ENCODE results near the gene PASK. TPM values are rescaled to one million over a fixed set of nuclear protein-coding genes. Genes with fewer than 3 reads are reported as not detected.

Gene PASK
- total RNA-seq, 1 donor from 2014 or later: 15.7 TPM

DNA sequence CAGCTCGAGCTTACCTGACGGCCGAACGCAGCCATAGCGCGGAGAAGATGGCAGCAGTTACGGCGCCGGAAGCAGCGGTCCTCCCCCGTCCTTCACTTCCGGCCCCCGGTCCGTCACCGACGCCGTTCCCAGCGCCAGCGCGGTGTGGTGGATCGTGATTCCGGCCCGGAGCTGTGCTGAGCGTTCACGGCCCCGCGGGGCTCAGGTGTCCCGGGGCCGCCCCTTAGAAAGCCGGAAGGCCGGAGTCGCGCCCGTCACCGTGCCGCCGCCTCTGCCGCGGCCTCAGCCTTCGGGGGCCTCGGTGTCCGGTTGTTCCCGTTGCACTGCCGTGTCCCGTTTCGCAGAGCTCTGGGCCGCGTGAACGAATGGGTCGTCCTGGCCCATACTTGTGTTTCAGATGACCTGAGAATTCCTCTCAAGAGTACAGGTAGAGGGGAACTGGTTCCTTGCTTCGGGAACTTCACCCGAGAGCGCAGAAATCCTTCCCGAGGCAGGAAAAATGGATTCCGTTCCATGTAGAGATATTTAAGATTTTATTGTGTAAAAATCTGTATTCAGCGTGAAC, 47.0 kb downstream of the PASK start, which contains the start of gene MTERF4:
MTERF4 (minus strand) TSS at position 49 of the 565 bp plus-strand sequence; CDS start at position 35, 14 bp downstream.
- peak within 1 kb of the TSS; percentile 88 for H3K4me3 ChIP-seq
- TF ChIP-seq, protein P1, sequence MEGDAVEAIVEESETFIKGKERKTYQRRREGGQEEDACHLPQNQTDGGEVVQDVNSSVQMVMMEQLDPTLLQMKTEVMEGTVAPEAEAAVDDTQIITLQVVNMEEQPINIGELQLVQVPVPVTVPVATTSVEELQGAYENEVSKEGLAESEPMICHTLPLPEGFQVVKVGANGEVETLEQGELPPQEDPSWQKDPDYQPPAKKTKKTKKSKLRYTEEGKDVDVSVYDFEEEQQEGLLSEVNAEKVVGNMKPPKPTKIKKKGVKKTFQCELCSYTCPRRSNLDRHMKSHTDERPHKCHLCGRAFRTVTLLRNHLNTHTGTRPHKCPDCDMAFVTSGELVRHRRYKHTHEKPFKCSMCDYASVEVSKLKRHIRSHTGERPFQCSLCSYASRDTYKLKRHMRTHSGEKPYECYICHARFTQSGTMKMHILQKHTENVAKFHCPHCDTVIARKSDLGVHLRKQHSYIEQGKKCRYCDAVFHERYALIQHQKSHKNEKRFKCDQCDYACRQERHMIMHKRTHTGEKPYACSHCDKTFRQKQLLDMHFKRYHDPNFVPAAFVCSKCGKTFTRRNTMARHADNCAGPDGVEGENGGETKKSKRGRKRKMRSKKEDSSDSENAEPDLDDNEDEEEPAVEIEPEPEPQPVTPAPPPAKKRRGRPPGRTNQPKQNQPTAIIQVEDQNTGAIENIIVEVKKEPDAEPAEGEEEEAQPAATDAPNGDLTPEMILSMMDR (IDR thresholded peaks at IDR 0.05): no peak
- no peaks in the 10 kb centered on the region for H3K9me3 ChIP-seq
- peak; percentile 95 for DNase-seq
- intact Hi-C loops (cut with DNase I): no loop called here
- peak; percentile 99 for ATAC-seq
- peaks cover 26% of the 10 kb centered on the region for H3K36me3 ChIP-seq
- H3K4me1 ChIP-seq: peaks cover 31% of the 10 kb centered on the region
- no peaks in the 10 kb centered on the region for H3K27me3 ChIP-seq
- H3K27ac ChIP-seq: peak within 1 kb of the TSS; percentile 96

DNA sequence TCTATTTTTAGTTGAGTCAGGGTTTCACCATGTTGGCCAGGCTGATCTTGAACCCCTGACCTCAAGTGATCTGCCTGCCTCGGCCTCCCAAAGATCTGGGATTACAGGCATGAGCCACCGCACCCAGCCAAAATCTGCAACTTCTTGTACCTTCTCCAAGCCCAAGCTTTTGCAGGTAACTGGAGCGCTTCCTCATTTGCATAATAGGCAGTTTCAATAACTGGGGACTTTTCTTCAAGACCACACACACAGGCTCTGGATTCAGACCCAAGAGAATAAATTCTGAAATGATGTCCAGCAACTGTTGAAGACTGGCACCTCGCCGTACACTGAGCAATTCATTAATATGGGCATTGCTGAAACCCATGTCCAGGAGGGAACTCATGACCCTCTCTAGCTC, 50.0 kb downstream of the PASK start:
- peaks cover 43% of the 10 kb centered on the region for H3K4me1 ChIP-seq
- TF ChIP-seq, protein P1 (IDR thresholded peaks at IDR 0.05): no peak
- peaks cover 57% of the 10 kb centered on the region for H3K36me3 ChIP-seq
- intact Hi-C loops (cut with DNase I): no loop called here
- H3K27ac ChIP-seq: no peak overlapping the region
- H3K27me3 ChIP-seq: no peaks in the 10 kb centered on the region
- DNase-seq (no peak), ATAC-seq (no peak)
- H3K9me3 ChIP-seq: no peaks in the 10 kb centered on the region
- H3K4me3 ChIP-seq: no peak overlapping the region

DNA sequence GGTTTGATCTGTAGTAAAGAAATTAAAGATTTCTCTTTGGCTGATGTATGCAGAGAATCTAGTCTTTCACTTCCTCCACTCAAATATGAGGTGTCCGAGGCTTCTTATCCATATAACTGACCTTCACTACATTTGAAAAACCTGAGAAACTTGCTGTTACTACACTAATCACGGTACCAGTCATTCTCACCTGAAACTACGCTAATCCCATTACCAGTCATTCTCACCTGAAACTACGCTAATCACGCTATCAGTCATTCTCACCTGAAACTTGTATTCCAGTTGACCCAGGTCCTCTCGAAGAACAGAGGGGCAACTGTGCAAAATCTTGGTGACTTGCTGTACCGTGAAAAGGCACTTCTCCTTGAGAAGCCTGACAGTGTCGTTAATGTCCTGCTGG, 52.3 kb downstream of the PASK start:
- DNase-seq: no peak
- no peak for ATAC-seq
- Histone ChIP-seq H3K4me1 (peaks cover 31% of the 10 kb centered on the region), H3K27me3 (no peaks in the 10 kb centered on the region), H3K36me3 (peaks cover 74% of the 10 kb centered on the region), H3K4me3 (no peak overlapping the region), H3K9me3 (no peaks in the 10 kb centered on the region), H3K27ac (no peak overlapping the region)
- TF ChIP-seq, protein P1 (IDR thresholded peaks at IDR 0.05): no peak
- intact Hi-C loops (cut with DNase I): no loop called here

DNA sequence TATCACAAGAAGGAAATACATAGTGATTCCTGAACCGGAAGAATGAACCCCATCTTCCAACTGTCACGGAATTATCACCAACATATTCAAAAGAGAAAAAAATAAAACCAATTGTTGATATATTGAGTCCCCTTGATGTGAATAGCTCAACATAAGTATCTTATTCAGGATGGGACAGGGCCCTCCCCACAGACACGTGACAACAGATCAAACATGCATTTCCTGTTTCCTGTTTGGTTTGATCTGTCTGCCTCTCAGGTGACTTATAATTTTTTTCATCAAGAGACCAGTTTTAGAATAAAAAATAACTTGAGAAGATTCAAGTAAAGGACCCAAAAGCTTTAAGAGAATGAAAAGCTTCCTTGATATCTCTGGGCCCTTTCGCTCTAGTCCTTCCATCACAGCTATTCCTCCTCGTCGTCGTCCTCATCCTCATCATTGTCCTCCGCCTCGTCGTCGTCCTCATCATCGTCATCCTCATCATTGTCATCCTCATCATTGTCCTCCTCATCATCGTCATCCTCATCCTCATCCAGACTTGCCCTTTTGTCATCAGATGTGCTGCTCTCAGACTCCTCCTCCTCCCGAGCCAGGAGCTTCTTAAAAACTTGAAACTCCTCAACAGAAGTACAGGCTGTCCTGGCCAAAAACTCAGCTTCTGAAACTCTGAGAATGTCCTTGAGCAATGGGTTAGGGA, 53.5 kb downstream of the PASK start:
- peaks cover 27% of the 10 kb centered on the region for H3K4me1 ChIP-seq
- H3K9me3 ChIP-seq: no peaks in the 10 kb centered on the region
- no peak overlapping the region for H3K27ac ChIP-seq
- DNase-seq (no peak), ATAC-seq (no peak)
- TF ChIP-seq, protein P1 (IDR thresholded peaks at IDR 0.05): no peak
- no peaks in the 10 kb centered on the region for H3K27me3 ChIP-seq
- no peak overlapping the region for H3K4me3 ChIP-seq
- intact Hi-C loops (cut with DNase I): no loop called here
- H3K36me3 ChIP-seq: peaks cover 85% of the 10 kb centered on the region

DNA sequence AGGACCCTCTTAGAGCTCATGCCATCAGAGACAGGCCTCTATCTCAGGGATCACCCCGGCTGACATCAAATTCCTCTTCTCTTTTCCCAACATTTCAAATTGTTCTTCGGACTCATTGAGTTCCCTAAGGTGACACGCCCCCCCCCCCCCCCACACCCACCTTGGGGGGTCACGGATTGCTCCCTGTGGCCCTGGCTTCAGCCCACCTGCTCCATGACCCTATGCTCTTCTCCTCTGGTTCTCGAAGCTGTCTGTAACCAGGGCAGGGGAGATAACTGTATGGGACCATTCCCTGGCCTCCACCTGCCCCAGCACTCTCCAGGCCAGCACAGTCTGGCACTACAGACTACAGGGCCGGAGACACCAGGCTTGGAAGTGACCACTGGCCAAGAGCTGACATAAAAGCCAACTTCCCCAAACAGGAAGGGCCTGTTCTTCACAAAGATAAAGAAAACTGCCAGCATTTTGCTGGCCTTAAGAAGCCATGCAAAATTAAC, 54.3 kb downstream of the PASK start:
- TF ChIP-seq, protein P1 (IDR thresholded peaks at IDR 0.05): no peak
- H3K36me3 ChIP-seq: peaks cover 93% of the 10 kb centered on the region
- peak; percentile 13 for ATAC-seq
- H3K4me3 ChIP-seq: no peak overlapping the region
- H3K27ac ChIP-seq: peak overlapping the region; percentile 34
- no peaks in the 10 kb centered on the region for H3K27me3 ChIP-seq
- intact Hi-C loops (cut with DNase I): no loop called here
- DNase-seq: no peak
- no peaks in the 10 kb centered on the region for H3K9me3 ChIP-seq
- peaks cover 20% of the 10 kb centered on the region for H3K4me1 ChIP-seq
